HEK293 (cell line): Measurements from ENCODE around the gene KEL.

ENCODE experiments used
- CTCF ChIA-PET: fragments of 350-600 bp; formaldehyde crosslinking; extraction: SDS; loops from one replicate; lab custom pipeline; 2021; ENCODE audit warnings: antibody characterized with exemption; lab: Yijun Ruan, JAX
- POLR2A ChIA-PET: fragments of 300-600 bp; formaldehyde crosslinking; extraction: SDS; loops from one replicate; lab custom pipeline; 2020; ENCODE audit warnings: antibody characterized with exemption, inconsistent platforms; lab: Yijun Ruan, JAX
- H3K27ac ChIP-seq: fragments of 200-500 bp; sonication (Bioruptor generic); 2 replicates; pipeline ENCODE4 v1.5.1; 2014; ENCODE audit warnings: low read depth, low read length, control low read depth, inconsistent platforms; ENCODE audit errors: extremely low read depth
- H3K36me3 ChIP-seq, 2 experiments: fragments of 200-500 bp in 1 of 2; sonication (Bioruptor generic) in 1 of 2; 1 replicate in 1 of 2; 2 replicates in 1 of 2; pipeline ENCODE4 v1.5.1; 2014 to 2017; ENCODE audit warnings: inconsistent platforms in 2 of 2, low read length in 2 of 2; ENCODE audit not compliant: control insufficient read depth in 2 of 2, insufficient read depth in 1 of 2
- H3K4me1 ChIP-seq: fragments of 200-500 bp; sonication (Bioruptor generic); 2 replicates; pipeline ENCODE4 v1.5.1; 2014; ENCODE audit warnings: mild to moderate bottlenecking, low read length, inconsistent platforms; ENCODE audit not compliant: control insufficient read depth, insufficient read depth
- H3K4me3 ChIP-seq: 2 replicates; pipeline ENCODE4 v1.5.1; 2011; ENCODE audit warnings: low read depth, mild to moderate bottlenecking, control low read depth, low read length, moderate library complexity
- H3K9me3 ChIP-seq: fragments of 200-500 bp; sonication (Bioruptor generic); 2 replicates; pipeline ENCODE4 v1.5.1; 2014; ENCODE audit warnings: low read depth, low read length, inconsistent platforms; ENCODE audit not compliant: control insufficient read depth, insufficient read depth
- GFI1B ChIP-seq: fragments of 450-650 bp; formaldehyde crosslinking; IDR thresholded peaks from 2 replicates; pipeline ENCODE4 v1.5.1; 2016; ENCODE audit warnings: missing biosample characterization, missing genetic modification characterization
- GLIS2 ChIP-seq: fragments of 450-650 bp; formaldehyde crosslinking; IDR thresholded peaks from 2 replicates; pipeline ENCODE4 v1.5.1; 2016; ENCODE audit warnings: missing biosample characterization, missing genetic modification characterization
- IKZF3 ChIP-seq: fragments of 450-650 bp; IDR thresholded peaks from 2 replicates; pipeline ENCODE4 v1.5.0; 2018; ENCODE audit warnings: missing biosample characterization, mild to moderate bottlenecking, missing genetic modification characterization, moderate library complexity
- KLF7 ChIP-seq: fragments of 450-650 bp; formaldehyde crosslinking; IDR thresholded peaks from 2 replicates; pipeline ENCODE4 v1.5.1; 2016; ENCODE audit warnings: missing biosample characterization, missing genetic modification characterization, borderline replicate concordance
- SALL2 ChIP-seq: fragments of 450-650 bp; formaldehyde crosslinking; IDR thresholded peaks from 2 replicates; pipeline ENCODE4 v1.5.0; 2017; ENCODE audit warnings: missing biosample characterization, mild to moderate bottlenecking, missing genetic modification characterization, borderline replicate concordance
- ZBTB1 ChIP-seq: fragments of 450-650 bp; formaldehyde crosslinking; IDR thresholded peaks from 2 replicates; pipeline ENCODE4 v1.5.1; 2016; ENCODE audit warnings: missing biosample characterization, missing genetic modification characterization
- ZBTB21 ChIP-seq: fragments of 450-650 bp; formaldehyde crosslinking; IDR thresholded peaks from 2 replicates; pipeline ENCODE4 v1.5.1; 2017; ENCODE audit warnings: missing biosample characterization, missing genetic modification characterization
- ZBTB7A ChIP-seq: fragments of 450-650 bp; formaldehyde crosslinking; IDR thresholded peaks from 2 replicates; pipeline ENCODE4 v1.5.1; 2016; ENCODE audit warnings: low read depth, missing biosample characterization, missing genetic modification characterization
- ZEB2 ChIP-seq: fragments of 450-650 bp; formaldehyde crosslinking; IDR thresholded peaks from 2 replicates; pipeline ENCODE4 v1.5.1; 2016; ENCODE audit warnings: missing biosample characterization, missing genetic modification characterization
- ZNF114 ChIP-seq: fragments of 450-650 bp; formaldehyde crosslinking; IDR thresholded peaks from 2 replicates; pipeline ENCODE4 v1.5.0; 2017; ENCODE audit warnings: missing biosample characterization, missing genetic modification characterization
- ZNF133 ChIP-seq: fragments of 450-650 bp; formaldehyde crosslinking; IDR thresholded peaks from 2 replicates; pipeline ENCODE4 v1.5.1; 2016; ENCODE audit warnings: missing biosample characterization, missing genetic modification characterization
- ZNF140 ChIP-seq: fragments of 450-650 bp; formaldehyde crosslinking; IDR thresholded peaks from 2 replicates; pipeline ENCODE4 v1.5.1; 2016; ENCODE audit warnings: missing biosample characterization, missing genetic modification characterization
- ZNF214 ChIP-seq: fragments of 450-650 bp; formaldehyde crosslinking; IDR thresholded peaks from 2 replicates; pipeline ENCODE4 v1.5.1; 2017; ENCODE audit warnings: missing biosample characterization, mild to moderate bottlenecking, missing genetic modification characterization, borderline replicate concordance
- ZNF26 ChIP-seq: fragments of 450-650 bp; formaldehyde crosslinking; IDR thresholded peaks from 2 replicates; pipeline ENCODE4 v1.5.1; 2016; ENCODE audit warnings: missing biosample characterization, missing genetic modification characterization
- ZNF37A ChIP-seq: fragments of 450-650 bp; IDR thresholded peaks from 2 replicates; pipeline ENCODE4 v1.5.1; 2018; ENCODE audit warnings: missing biosample characterization, missing genetic modification characterization
- ZNF549 ChIP-seq: fragments of 450-650 bp; IDR thresholded peaks from 2 replicates; pipeline ENCODE4 v1.5.1; 2018; ENCODE audit warnings: missing biosample characterization, missing genetic modification characterization, mild to moderate bottlenecking, inconsistent platforms, moderate library complexity
- ZNF560 ChIP-seq: fragments of 450-650 bp; formaldehyde crosslinking; IDR thresholded peaks from 2 replicates; pipeline ENCODE4 v1.5.1; 2017; ENCODE audit warnings: missing biosample characterization, missing genetic modification characterization, borderline replicate concordance
- ZNF629 ChIP-seq: fragments of 450-650 bp; formaldehyde crosslinking; IDR thresholded peaks from 2 replicates; pipeline ENCODE4 v1.5.1; 2017; ENCODE audit warnings: missing biosample characterization, missing genetic modification characterization
- ZNF639 ChIP-seq: fragments of 450-650 bp; formaldehyde crosslinking; IDR thresholded peaks from 2 replicates; pipeline ENCODE4 v1.5.1; 2016; ENCODE audit warnings: missing biosample characterization, missing genetic modification characterization
- ZNF660 ChIP-seq: fragments of 450-650 bp; IDR thresholded peaks from 2 replicates; pipeline ENCODE4 v1.5.1; 2018; ENCODE audit warnings: missing biosample characterization, mild to moderate bottlenecking, missing genetic modification characterization
- ZNF785 ChIP-seq: fragments of 450-650 bp; formaldehyde crosslinking; IDR thresholded peaks from 2 replicates; pipeline ENCODE4 v1.5.1; 2016; ENCODE audit warnings: missing biosample characterization, missing genetic modification characterization
- ZNF791 ChIP-seq: fragments of 450-650 bp; formaldehyde crosslinking; IDR thresholded peaks from 2 replicates; pipeline ENCODE4 v1.5.1; 2016; ENCODE audit warnings: missing biosample characterization, missing genetic modification characterization
- ZNF830 ChIP-seq: fragments of 450-650 bp; IDR thresholded peaks from 2 replicates; pipeline ENCODE4 v1.5.0; 2018; ENCODE audit warnings: missing biosample characterization, missing genetic modification characterization, low read depth, mild to moderate bottlenecking, moderate library complexity
- ZSCAN16 ChIP-seq: fragments of 450-650 bp; formaldehyde crosslinking; IDR thresholded peaks from 2 replicates; pipeline ENCODE4 v1.5.1; 2016; ENCODE audit warnings: missing biosample characterization, missing genetic modification characterization
- ZSCAN18 ChIP-seq: fragments of 450-650 bp; formaldehyde crosslinking; IDR thresholded peaks from 2 replicates; pipeline ENCODE4 v1.5.1; 2016; ENCODE audit warnings: missing biosample characterization, missing genetic modification characterization

The KEL gene

GRCh38 chr7:142923391-142923790, 38.8 kb downstream of the KEL start:
- TF ChIP-seq ZNF37A (tag by site-specific recombination) (no peak), ZNF114 (tag by site-specific recombination) (no peak), ZBTB1 (no peak), ZEB2 (no peak), ZBTB7A (tag by site-specific recombination) (no peak), SALL2 (tag by site-specific recombination) (no peak), ZNF830 (tag by site-specific recombination) (no peak), ZNF785 (tag by site-specific recombination) (no peak), ZNF660 (no peak), ZBTB21 (tag by site-specific recombination) (no peak), ZSCAN16 (tag by site-specific recombination) (no peak), ZNF560 (tag by site-specific recombination) (no peak), KLF7 (tag by site-specific recombination) (no peak), GFI1B (tag by site-specific recombination) (no peak), ZNF629 (tag by site-specific recombination) (no peak), ZNF549 (no peak), ZNF26 (tag by site-specific recombination) (no peak)
- CTCF ChIA-PET, result interaction anchor here (1.3 to 2.0 kb wide), 2 partner anchors 14 to 292 kb away, joined by 6 to 7 read pairs; no protein-coding TSS in a partner anchor

GRCh38 chr7:142919656-142920055, 42.5 kb downstream of the KEL start:
- no peaks in the 10 kb centered on the region for H3K9me3 ChIP-seq
- CTCF ChIA-PET, result interaction anchor here (0.6 to 2.0 kb wide), 2 partner anchors 39 to 243 kb away, joined by 3 to 6 read pairs; no protein-coding TSS in a partner anchor
- POLR2A ChIA-PET, result no interaction called here
- TF ChIP-seq ZSCAN18 (tag by site-specific recombination) (no peak), ZNF214 (no peak), ZNF140 (tag by site-specific recombination) (no peak), IKZF3 (tag by site-specific recombination) (no peak), ZNF549 (no peak), GLIS2 (tag by site-specific recombination) (no peak), ZNF791 (no peak), ZNF639 (no peak), ZNF133 (tag by site-specific recombination) (no peak)
- TF ChIP-seq, all 188 proteins: peak for 0
- Histone ChIP-seq H3K36me3 (no peaks in the 10 kb centered on the region), H3K4me3 (no peak overlapping the region), H3K27ac (no peak overlapping the region), H3K4me1 (no peaks in the 10 kb centered on the region)

More at GRCh38 chr7:142923391-142923790, 38.8 kb downstream of the KEL start:
- Histone ChIP-seq H3K27ac (no peak overlapping the region), H3K4me1 (no peaks in the 10 kb centered on the region), H3K36me3 (no peaks in the 10 kb centered on the region), H3K4me3 (no peak overlapping the region), H3K9me3 (no peaks in the 10 kb centered on the region)
- POLR2A ChIA-PET, result interaction anchor here (1.2 kb wide), 1 partner anchor 13 kb away, joined by 3 read pairs; no protein-coding TSS in a partner anchor
